HEK293 (cell line): ENCODE results near the gene AKT1.

Experiments used
- ZNF23 ChIP-seq: fragments of 450-650 bp; formaldehyde crosslinking; IDR thresholded peaks from 2 replicates; pipeline ENCODE4 v1.5.1; 2016; ENCODE audit warnings: missing biosample characterization, missing genetic modification characterization, borderline replicate concordance
- ZNF274 ChIP-seq, 2 experiments: fragments of 200-500 bp in 1 of 2; fragments of 450-650 bp in 1 of 2; sonication (Bioruptor generic) in 1 of 2; formaldehyde crosslinking in 1 of 2; IDR thresholded peaks; 2 replicates each; pipeline versions ENCODE4 v1.5.1 to v1.6.1; 2014 to 2016; ENCODE audit warnings: borderline replicate concordance in 1 of 2, inconsistent platforms in 1 of 2, low read length in 1 of 2, missing biosample characterization in 1 of 2, missing genetic modification characterization in 1 of 2

GRCh38 chr14:104798300-104799243 is 3.0 kb upstream of the AKT1 start:
- TF ChIP-seq ZNF23 (tag by site-specific recombination) (no peak), ZNF274 (IDR thresholded peaks at IDR 0.05; ENCODE audit: low read length) (no peak), ZNF274 (tag by site-specific recombination; IDR thresholded peaks at IDR 0.05; ENCODE audit: borderline replicate concordance) (no peak)
